ENCODE data around the gene VSIG8. TPM values are rescaled to one million over a fixed set of nuclear protein-coding genes. Genes with fewer than 3 reads are reported as not detected.

Gene VSIG8
- total and polyA plus RNA-seq, 2 of the 4 experiments (the other 2 are of a cell fraction): not detected

GRCh38 chr1:159866905-159867663 is 4.6 kb upstream of the VSIG8 start:
- ATAC-seq (ENCODE audit: low read depth): no peak
- ChIA-PET POLR2A (ENCODE audit: unreplicated experiment) (no interaction called here), CTCF (no interaction called here)
- H2AK9ac ChIP-seq (replicated peaks; ENCODE audit: low read depth, low read length, poor library complexity): no peak overlapping the region
- H2BK5ac ChIP-seq (ENCODE audit: low read depth, low read length, poor library complexity, severe bottlenecking): no peak overlapping the region
- H4K8ac ChIP-seq (ENCODE audit: low read depth in 2 of 2, low read length in 2 of 2): no peak overlapping the region
- H3K9ac ChIP-seq (ENCODE audit: low read depth, low read length): no peak overlapping the region
- no peak overlapping the region for H2BK15ac ChIP-seq (ENCODE audit: low read depth, low read length)
- no peak overlapping the region for H3K14ac ChIP-seq (replicated peaks; ENCODE audit: low read depth, low read length)
- no peak overlapping the region for H2AK5ac ChIP-seq (ENCODE audit: low read depth, low read length)
- no peaks in the 10 kb centered on the region for H3K36me3 ChIP-seq (ENCODE audit: control insufficient read depth, insufficient read depth, low read length)
- TF ChIP-seq RAD21 (IDR thresholded peaks at IDR 0.05; ENCODE audit: low read length) (no peak), NFE2L2 (IDR thresholded peaks at IDR 0.05; ENCODE audit: low read depth, low read length) (no peak), MAFK (IDR thresholded peaks at IDR 0.05; ENCODE audit: low read depth, low read length) (no peak), POLR2A (IDR thresholded peaks at IDR 0.05; ENCODE audit: low read depth, low read length) (no peak), BHLHE40 (IDR thresholded peaks at IDR 0.05; ENCODE audit: low read depth, low read length) (no peak), MXI1 (IDR thresholded peaks at IDR 0.05; ENCODE audit: borderline replicate concordance, low read depth, low read length) (no peak), CEBPB (IDR thresholded peaks at IDR 0.05; ENCODE audit: low read depth, low read length) (no peak), CHD1 (IDR thresholded peaks at IDR 0.05; ENCODE audit: low read depth, low read length) (no peak), CTCF (conservative IDR thresholded peaks at IDR 0.05; ENCODE audit: low read depth, low read length) (no peak)
- H4K5ac ChIP-seq (ENCODE audit: low read depth, low read length): no peak overlapping the region
- no peaks in the 10 kb centered on the region for H3K9me1 ChIP-seq (ENCODE audit: insufficient read depth, low read length)
- in situ Hi-C loops (cut with MboI; ENCODE audit: low sequenced_read_pairs): no loop called here
- no peak overlapping the region for H2BK120ac ChIP-seq (ENCODE audit: low read depth, low read length)
- H2BK20ac ChIP-seq (ENCODE audit: low read depth, low read length): no peak overlapping the region
- no peaks in the 10 kb centered on the region for H4K20me1 ChIP-seq (ENCODE audit: insufficient read depth, low read length)
- H2AFZ ChIP-seq (replicated peaks; ENCODE audit: low read length, poor library complexity): no peak overlapping the region
- no peak overlapping the region for H3K4me3 ChIP-seq (ENCODE audit: insufficient read depth, low read depth, low read length)
- no peaks in the 10 kb centered on the region for H3K9me3 ChIP-seq (ENCODE audit: control insufficient read depth, insufficient read depth, low read length)
- no peak overlapping the region for H3K56ac ChIP-seq (ENCODE audit: extremely low read depth, insufficient read depth, low read length)
- no peak overlapping the region for H3K4ac ChIP-seq (ENCODE audit: low read depth, low read length)
- H3K23ac ChIP-seq (ENCODE audit: low read depth, low read length): no peak overlapping the region
- BruUV-seq (replicated peaks): no TSS peak
- no peak overlapping the region for H3K18ac ChIP-seq (ENCODE audit: low read depth, low read length)
- H3K4me2 ChIP-seq (ENCODE audit: low read depth, low read length): no peak overlapping the region
- H3K79me1 ChIP-seq (ENCODE audit: low read depth in 1 of 2, low read length in 2 of 2): no peaks in the 10 kb centered on the region
- DNase-seq: no peak
- no peak overlapping the region for H4K91ac ChIP-seq (ENCODE audit: insufficient read depth, low read depth, low read length)
- intact Hi-C loops (cut with micrococcal nuclease): no loop called here
- H3K27me3 ChIP-seq (ENCODE audit: control insufficient read depth, insufficient read depth, low read length): no peaks in the 10 kb centered on the region
- 90% methylated on average over 3 of the region's 14 CpGs; no CpG with 5 or more reads in 1 of the 2 experiments for WGBS, 2 experiments (ENCODE audit: extremely low coverage in 2 of 2, insufficient read length in 1 of 2)
- H3K27ac ChIP-seq (ENCODE audit: insufficient read depth, low read length): no peak overlapping the region
- dilution Hi-C loops (cut with HindIII; ENCODE audit: low sequenced_read_pairs, unreplicated experiment): no loop called here
- peaks cover 8% of the 10 kb centered on the region for H3K4me1 ChIP-seq (ENCODE audit: control insufficient read depth, insufficient read depth, low read length)

Measured in IMR-90 (cell line).